Ovary (tissue), 9 donors: ENCODE data around the gene ZSCAN30. TPM values are rescaled to one million over a fixed set of nuclear protein-coding genes. Genes with fewer than 3 reads are reported as not detected.

Experiments
- DNase-seq, 5 donors: peaks; one replicate each; pipeline ENCODE4 v3.0.0-alpha.2; 2019 to 2020
- H3K27ac ChIP-seq, 2 donors: fragments of 200-600 bp; one replicate each; pipeline versions ENCODE4 v1.5.1 to v1.8.0; 2019 to 2022
- H3K27me3 ChIP-seq: fragments of 200-600 bp; one replicate; pipeline ENCODE4 v1.8.0; 2022
- H3K36me3 ChIP-seq: fragments of 200-600 bp; sonication (generic); one replicate; pipeline ENCODE4 v1.5.1; 2019
- H3K4me1 ChIP-seq: one replicate; pipeline ENCODE4 v1.8.1; 2013; ENCODE audit warnings: mild to moderate bottlenecking, moderate library complexity; ENCODE audit not compliant: insufficient read depth
- H3K4me3 ChIP-seq: fragments of 200-600 bp; sonication (generic); one replicate; pipeline ENCODE4 v1.5.1; 2017
- H3K9me3 ChIP-seq, 2 donors: fragments of 200-600 bp in 1 of 2; sonication (generic) in 1 of 2; one replicate each; pipeline versions ENCODE4 v1.5.1 to v1.8.1; 2013 to 2019; ENCODE audit warnings: mild to moderate bottlenecking in 1 of 2, moderate library complexity in 1 of 2
- CTCF ChIP-seq, 3 donors: fragments of 450-650 bp in 2 of 3; fragments of 200-600 bp in 1 of 3; IDR thresholded peaks; one replicate each; pipeline versions ENCODE4 v1.5.1 to v1.8.0; 2016 to 2022; ENCODE audit warnings: antibody characterized with exemption in 3 of 3, mild to moderate bottlenecking in 1 of 3
- EP300 ChIP-seq: sonication (generic); formaldehyde crosslinking; IDR thresholded peaks from one replicate; pipeline ENCODE4 v1.6.1; 2017; ENCODE audit warnings: antibody characterized with exemption
- POLR2A ChIP-seq: fragments of 450-650 bp; IDR thresholded peaks from one replicate; pipeline ENCODE4 v1.6.1; 2017; ENCODE audit warnings: antibody characterized with exemption, mild to moderate bottlenecking, moderate library complexity
- WGBS, 3 donors: extraction: QIAGEN DNeasy Blood & Tissue Kit in 1 of 3; methylation state at CpG; one replicate each; pipeline versions ENCODE4 v1.1.5 to v1.1.7; 2013 to 2017; 5-methylcytosine and 5-hydroxymethylcytosine counted together
- intact Hi-C, 4 donors: fragments of 100-400 bp; cut with DNase I; formaldehyde crosslinking; loops; one replicate each; pipeline versions ENCODE4 v1.11.0 to v1.15.1; 2022 to 2023
- polyA plus RNA-seq, 2 donors: library from polyadenylated mRNA; stranded (reverse); fragments of 200-250 nt in 1 of 2; fragments of 350-450 nt in 1 of 2; fragmentation: Illumina TruSeq in 1 of 2; extraction: RNeasy Lipid Tissue Mini Kit (QIAGEN cat#74804) in 1 of 2; gene quantifications; one replicate each; pipeline ENCODE4 v1.2.3, GENCODE V29; 2013 to 2014
- total RNA-seq, 7 donors: library from RNA; depleted of rRNA in 2 of 7; stranded (reverse); fragments of >200 nt in 2 of 7; fragmentation: NEBNext Ultra II Directional in 3 of 7; extraction: Animal tissue kit (Norgen Biotek cat#: 25700) in 3 of 7; gene quantifications; one replicate each; pipeline versions ENCODE4 v1.1.0 to v1.2.4, GENCODE V29; 2016 to 2023
- donor health status: DM: no; HTN: no; CAD: no; lungs with moderate emphysema.
- donor health status: DM: no; HTN: no; CAD: no.
- donor health status: Bipolar disorder and iron deficiency.
- donor health status: DM: yes; HTN: yes; CAD: no.
- donor health status: DM: no; HTN: no; CAD: no.
- donor health status: DM: yes; HTN: yes; CAD: no.

The ZSCAN30 gene
- total and polyA plus RNA-seq, 9 donors = 7.0 to 18.3 (median 13.8) TPM

- Histone ChIP-seq H3K27me3 (no peaks in the 10 kb centered on the region), H3K4me1 (no peaks in the 10 kb centered on the region), H3K4me3 (no peak overlapping the region), H3K9me3 (no peaks in the 10 kb centered on the region), H3K36me3 (no peaks in the 10 kb centered on the region), H3K27ac (no peak overlapping the region)
- intact Hi-C loops = no loop called here
- TF ChIP-seq POLR2A = no peak
- no peak for TF ChIP-seq CTCF (IDR thresholded peaks at IDR 0.05)
- no peak for TF ChIP-seq EP300
- DNase-seq = no peak
- WGBS, 3 donors = 27 to 84% (median 52%) methylated on average over 2 of the region's 2 CpGs
These were observed 35.1 kb upstream of the ZSCAN30 start for GRCh38 chr18:35324926-35325655.

GRCh38 chr18:35322486-35323458, 32.7 kb upstream of the ZSCAN30 start:
- no peaks in the 10 kb centered on the region for H3K36me3 ChIP-seq
- intact Hi-C loops = no loop called here
- no peaks in the 10 kb centered on the region for H3K9me3 ChIP-seq
- no peaks in the 10 kb centered on the region for H3K4me1 ChIP-seq
- H3K4me3 ChIP-seq = no peak overlapping the region
- no peak overlapping the region for H3K27ac ChIP-seq
- no peaks in the 10 kb centered on the region for H3K27me3 ChIP-seq
- TF ChIP-seq CTCF (IDR thresholded peaks at IDR 0.05) (no peak), POLR2A (no peak), EP300 (no peak)
- no peak for DNase-seq
- 64 to 66% (median 65%) methylated on average over 3 of the region's 3 CpGs for WGBS, 3 donors

GRCh38 chr18:35311496-35311895, 21.5 kb upstream of the ZSCAN30 start:
- Histone ChIP-seq H3K9me3 (peaks cover 6 to 17% of the 10 kb centered on the region in 2 donors), H3K4me1 (no peaks in the 10 kb centered on the region), H3K4me3 (no peak overlapping the region), H3K36me3 (no peaks in the 10 kb centered on the region), H3K27ac (no peak overlapping the region), H3K27me3 (no peaks in the 10 kb centered on the region)
- intact Hi-C loops = no loop called here
- no peak for DNase-seq
- 51 to 68% (median 54%) methylated on average over 2 of the region's 2 CpGs for WGBS, 3 donors
- TF ChIP-seq POLR2A (no peak), CTCF (IDR thresholded peaks at IDR 0.05) (no peak), EP300 (no peak)

- intact Hi-C loops = no loop called here
- 94 to 98% (median 97%) methylated on average over 5 of the region's 5 CpGs for WGBS, 3 donors
- Histone ChIP-seq H3K9me3 (peaks cover 6 to 47% of the 10 kb centered on the region in 2 donors), H3K27me3 (no peaks in the 10 kb centered on the region), H3K4me3 (no peak overlapping the region), H3K4me1 (no peaks in the 10 kb centered on the region), H3K36me3 (no peaks in the 10 kb centered on the region), H3K27ac (no peak overlapping the region)
- TF ChIP-seq CTCF (IDR thresholded peaks at IDR 0.05) (no peak), POLR2A (no peak), EP300 (no peak)
- no peak for DNase-seq
These were observed 16.7 kb upstream of the ZSCAN30 start for GRCh38 chr18:35306588-35307250.
